HL-60 (cell line): ENCODE measurements around the gene MAP2.

Source experiments
- CTCF ChIP-seq: IDR thresholded peaks from one replicate; pipeline ENCODE4 v1.5.1; 2011; ENCODE audit warnings: low read length, control low read depth, inconsistent platforms; ENCODE audit not compliant: insufficient read depth
- GABPA ChIP-seq: IDR thresholded peaks from 2 replicates; pipeline ENCODE4 v1.6.1; 2012; ENCODE audit warnings: low read depth
- POLR2AphosphoS5 ChIP-seq: IDR thresholded peaks from 2 replicates; pipeline ENCODE4 v1.6.1; 2012; ENCODE audit warnings: low read depth
- SPI1 ChIP-seq: IDR thresholded peaks from 2 replicates; pipeline ENCODE4 v1.6.1; 2012; ENCODE audit warnings: low read depth, mild to moderate bottlenecking, borderline replicate concordance
- TF ChIP-seq, protein P1 (sequence below): IDR thresholded peaks from 2 replicates; pipeline ENCODE4 v1.6.1; 2012; ENCODE audit warnings: low read depth; ENCODE audit not compliant: insufficient replicate concordance

- TF ChIP-seq CTCF (no peak), GABPA (no peak), POLR2AphosphoS5 (no peak), SPI1 (peak; percentile 84)
- TF ChIP-seq, protein P1, sequence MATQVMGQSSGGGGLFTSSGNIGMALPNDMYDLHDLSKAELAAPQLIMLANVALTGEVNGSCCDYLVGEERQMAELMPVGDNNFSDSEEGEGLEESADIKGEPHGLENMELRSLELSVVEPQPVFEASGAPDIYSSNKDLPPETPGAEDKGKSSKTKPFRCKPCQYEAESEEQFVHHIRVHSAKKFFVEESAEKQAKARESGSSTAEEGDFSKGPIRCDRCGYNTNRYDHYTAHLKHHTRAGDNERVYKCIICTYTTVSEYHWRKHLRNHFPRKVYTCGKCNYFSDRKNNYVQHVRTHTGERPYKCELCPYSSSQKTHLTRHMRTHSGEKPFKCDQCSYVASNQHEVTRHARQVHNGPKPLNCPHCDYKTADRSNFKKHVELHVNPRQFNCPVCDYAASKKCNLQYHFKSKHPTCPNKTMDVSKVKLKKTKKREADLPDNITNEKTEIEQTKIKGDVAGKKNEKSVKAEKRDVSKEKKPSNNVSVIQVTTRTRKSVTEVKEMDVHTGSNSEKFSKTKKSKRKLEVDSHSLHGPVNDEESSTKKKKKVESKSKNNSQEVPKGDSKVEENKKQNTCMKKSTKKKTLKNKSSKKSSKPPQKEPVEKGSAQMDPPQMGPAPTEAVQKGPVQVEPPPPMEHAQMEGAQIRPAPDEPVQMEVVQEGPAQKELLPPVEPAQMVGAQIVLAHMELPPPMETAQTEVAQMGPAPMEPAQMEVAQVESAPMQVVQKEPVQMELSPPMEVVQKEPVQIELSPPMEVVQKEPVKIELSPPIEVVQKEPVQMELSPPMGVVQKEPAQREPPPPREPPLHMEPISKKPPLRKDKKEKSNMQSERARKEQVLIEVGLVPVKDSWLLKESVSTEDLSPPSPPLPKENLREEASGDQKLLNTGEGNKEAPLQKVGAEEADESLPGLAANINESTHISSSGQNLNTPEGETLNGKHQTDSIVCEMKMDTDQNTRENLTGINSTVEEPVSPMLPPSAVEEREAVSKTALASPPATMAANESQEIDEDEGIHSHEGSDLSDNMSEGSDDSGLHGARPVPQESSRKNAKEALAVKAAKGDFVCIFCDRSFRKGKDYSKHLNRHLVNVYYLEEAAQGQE, result no peak
These were observed 102.7 kb downstream of the MAP2 start for GRCh38 chr2:209526561-209526960.
